AG08396 (cell line): ENCODE measurements around the gene C1orf159.

ENCODE experiments used
- DNase-seq: peaks from one replicate; pipeline ENCODE4 v3.0.0; 2012; ENCODE audit warnings: low spot score, mixed read lengths

C1orf159 gene

DNA sequence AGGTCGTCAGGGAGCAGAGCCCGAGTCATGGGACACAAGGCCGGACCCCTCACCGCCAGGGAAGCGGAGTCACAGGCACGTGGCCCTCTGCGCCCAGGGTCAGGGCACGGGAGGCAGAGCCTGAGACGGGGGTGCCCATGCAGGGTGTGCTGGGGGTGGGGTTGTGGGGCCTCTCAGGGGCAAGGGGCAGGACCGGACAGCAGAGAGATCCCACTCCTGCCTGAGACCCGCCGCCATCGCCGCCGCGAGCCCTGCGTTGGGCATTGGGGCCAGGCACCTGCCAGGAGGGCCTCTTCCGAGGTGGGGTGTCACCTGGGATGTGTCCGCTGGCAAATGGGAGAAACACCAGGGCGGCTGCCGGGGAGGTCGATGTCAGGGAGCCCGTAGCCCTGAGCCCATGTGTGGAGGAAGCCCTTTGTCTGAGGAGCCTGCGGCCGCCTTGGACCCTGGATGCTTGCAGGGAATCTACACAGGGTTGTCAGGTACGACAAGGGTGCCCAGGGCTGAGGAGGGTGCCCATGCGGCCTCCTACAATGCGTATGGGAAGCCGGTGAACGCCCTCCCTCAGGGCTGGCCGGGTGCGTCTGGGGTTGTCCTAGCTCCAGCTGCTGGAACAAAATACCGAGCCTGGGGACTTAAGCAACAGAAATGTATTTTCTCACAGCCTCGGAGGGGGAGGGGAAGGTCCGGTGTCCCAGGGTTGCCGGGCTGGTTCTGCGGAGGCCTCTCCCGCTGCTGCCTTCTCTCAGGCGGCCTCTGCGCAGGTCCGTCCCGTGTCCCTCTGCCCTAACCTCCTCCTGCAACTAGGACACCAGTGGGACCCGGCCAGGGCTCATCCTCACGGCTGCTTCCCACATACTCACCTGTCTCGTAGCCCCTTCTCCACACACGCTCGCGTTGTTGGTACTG is 16.4 kb upstream of the C1orf159 start:
- no peak for DNase-seq

DNA sequence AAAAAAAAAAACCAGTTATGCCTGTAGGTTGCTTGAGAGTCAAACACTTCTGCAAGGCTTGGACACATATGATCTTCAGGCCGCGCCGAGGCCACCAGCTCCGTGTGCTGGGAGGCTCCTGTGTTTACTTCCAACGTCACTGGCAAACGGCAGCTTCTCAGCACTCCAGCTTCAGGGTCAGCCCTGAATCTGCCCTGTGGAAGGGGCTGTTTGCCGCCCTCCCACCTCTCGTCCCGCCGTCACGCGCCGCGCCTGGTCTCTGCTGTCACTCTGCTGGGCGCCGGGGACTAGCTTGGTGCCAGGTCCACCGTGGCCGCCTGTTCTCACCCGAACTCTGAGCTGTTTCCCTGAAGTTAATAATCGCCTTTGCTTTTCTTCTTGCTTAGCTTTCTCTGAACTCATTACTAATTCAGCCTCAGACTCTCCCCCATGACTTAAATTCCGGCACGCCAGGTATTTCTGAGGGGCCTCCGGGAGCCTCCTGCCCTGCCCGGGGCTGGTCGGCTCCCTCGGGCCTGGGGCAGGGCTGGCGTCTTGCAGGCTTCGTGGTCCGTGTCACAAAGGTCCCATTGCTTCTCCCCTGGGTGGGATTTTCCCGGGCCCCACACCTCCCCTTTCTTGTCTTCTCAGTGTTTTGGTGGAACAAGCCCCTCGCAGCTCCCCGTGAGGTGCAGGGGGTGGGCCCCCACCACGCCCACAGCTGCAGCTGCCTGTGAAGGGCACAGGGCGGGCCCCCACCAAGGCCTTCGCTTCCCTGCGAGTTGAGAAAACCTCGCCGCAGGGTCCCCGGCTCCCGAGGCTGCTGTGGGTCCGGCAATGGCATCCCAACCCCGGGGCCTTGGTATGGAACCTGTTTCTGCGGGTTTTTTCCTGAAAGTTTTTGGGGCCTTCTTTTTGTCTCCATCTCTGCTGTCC is 14.6 kb upstream of the C1orf159 start:
- DNase-seq = no peak

GRCh38 chr1:1129381-1129821 is 13.5 kb upstream of the C1orf159 start:
- DNase-seq = no peak

DNA sequence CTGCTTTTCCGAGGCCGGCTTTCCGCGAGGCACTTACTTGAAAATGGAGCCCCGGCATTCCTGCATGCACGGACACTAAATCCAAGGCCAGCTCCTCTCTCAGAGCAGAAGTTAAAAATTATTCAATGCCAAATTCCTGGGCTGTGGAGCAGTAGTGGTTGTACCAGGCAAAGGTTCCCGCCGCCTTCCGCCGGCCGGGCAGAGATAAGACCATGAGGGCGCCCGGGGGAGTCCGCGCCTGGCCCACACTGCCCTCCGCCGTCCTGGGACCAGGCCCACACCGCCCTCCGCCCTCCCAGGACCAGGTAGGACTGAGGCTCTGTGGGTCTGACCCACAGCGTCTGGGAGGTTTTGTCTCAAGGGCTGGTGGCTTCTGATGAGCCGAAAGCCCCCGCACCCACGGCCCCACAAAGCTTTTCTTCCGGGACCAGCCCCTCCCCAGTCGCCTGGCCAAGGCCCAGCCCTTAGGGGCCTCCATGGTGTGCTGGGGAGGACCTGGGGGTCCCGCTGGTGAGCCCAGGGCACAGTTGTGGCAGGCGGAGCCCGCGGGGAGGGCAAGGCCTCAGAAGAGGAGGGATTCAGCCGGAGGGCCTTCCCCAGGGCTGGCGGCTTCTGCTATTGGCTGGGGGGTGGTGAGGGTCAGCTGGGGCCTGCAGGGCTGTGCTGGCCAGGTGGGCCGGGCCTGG is 12.7 kb upstream of the C1orf159 start:
- DNase-seq = no peak

DNA sequence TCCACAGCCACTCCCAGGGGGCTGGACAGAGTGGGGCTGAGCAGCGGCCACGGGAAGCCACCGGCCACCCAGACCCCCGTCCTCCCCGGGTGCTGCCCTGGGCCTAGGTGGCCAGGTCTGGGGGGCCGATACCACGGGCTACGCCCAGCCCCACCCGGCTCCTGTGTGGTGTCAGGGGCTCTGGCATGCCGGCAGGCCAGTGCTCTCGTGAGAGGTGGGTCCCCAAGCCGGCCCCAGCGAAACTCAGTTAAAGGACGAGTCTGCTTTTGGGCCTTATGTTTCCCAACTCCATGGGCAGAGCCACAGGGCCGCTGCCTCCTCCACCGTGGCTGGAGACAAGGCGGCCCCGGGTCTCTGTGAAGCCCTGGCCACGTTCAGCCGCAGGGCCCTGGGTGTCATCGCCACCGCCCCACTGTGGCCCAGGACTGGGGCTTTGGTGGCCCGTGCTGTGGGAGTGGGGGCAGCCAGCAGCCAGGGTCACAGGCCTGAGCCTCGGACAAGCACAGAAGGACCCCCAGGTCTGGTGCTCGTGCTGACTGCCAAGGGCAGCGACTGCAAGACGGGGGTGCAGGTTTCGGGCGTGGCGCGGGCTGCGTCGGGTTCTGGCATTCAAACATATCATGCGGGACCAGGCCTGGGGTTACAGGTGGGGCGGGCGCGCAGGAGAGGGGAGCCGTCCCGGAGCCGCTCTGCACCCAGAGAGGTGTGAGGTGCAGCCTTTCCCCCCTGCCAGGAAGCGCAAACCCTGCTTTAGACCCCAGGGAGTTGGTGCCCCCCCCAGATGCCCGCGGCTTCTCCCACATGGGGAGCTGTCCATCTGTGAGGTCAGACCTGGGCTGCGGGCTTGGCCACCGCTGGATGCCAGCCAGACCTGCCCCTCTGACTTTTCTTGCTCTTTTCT is 11.9 kb upstream of the C1orf159 start:
- DNase-seq = no peak

- DNase-seq = no peak
Measured at GRCh38 chr1:1125945-1126344, 10.1 kb upstream of the C1orf159 start.

DNA sequence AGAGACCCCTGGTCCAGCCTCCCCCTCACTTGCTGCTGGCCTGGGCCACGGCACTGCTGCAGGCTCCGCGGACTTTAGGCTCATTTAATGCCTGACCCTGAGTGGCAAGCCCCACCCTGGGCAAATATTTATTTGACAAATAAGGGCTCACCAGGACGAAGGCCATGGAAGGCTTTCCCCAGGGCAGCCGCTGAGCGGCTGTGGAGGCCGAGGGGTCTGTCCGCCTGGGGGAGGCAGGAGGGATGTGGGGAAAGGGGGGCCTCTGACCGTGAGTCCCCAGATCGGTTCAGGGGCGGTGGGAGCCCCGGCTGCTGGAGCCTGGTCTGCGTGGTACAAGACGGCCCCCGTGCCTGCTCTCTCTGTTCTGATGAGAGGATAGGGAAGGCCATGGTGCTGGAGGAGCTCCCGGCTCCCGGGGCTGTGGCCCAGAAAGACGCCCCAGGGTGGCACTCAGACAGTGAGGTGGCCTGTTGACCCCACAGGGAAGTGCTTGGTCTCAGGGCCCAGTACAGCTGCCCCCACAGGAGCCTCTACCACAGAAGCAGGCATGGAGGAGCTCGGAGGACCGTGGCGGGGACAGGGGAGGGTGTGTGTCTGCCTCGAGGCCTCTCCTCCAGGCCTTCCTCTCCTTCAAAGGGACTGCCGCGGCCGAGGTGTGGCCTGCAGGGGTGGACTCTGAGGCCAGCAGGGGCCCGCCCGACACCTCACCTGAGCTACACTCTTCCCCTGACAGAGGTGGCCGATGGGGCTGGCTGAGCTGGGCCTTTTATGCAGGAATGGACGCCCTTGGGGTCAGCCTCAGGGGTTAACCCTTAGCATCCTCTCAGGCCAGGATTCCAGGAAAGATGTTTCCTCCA is 9.1 kb upstream of the C1orf159 start:
- DNase-seq = no peak

DNA sequence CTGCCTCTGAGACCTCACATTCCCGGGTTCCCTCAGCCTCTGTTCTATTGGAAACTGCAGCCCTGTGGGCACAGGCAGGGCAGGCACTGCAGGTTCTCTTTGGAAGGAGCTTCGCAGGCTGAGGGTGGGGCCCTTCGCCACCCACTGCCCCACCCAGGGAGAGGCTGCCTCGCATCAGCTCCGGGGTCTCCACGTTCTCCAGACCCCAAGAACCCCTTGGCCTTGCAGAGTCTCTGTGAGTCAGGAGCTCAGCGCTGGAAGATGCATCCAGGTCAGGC is 8.6 kb upstream of the C1orf159 start:
- no peak for DNase-seq

- peak; percentile 75 for DNase-seq
Measured at GRCh38 chr1:1123581-1124507, 8.0 kb upstream of the C1orf159 start.

DNA sequence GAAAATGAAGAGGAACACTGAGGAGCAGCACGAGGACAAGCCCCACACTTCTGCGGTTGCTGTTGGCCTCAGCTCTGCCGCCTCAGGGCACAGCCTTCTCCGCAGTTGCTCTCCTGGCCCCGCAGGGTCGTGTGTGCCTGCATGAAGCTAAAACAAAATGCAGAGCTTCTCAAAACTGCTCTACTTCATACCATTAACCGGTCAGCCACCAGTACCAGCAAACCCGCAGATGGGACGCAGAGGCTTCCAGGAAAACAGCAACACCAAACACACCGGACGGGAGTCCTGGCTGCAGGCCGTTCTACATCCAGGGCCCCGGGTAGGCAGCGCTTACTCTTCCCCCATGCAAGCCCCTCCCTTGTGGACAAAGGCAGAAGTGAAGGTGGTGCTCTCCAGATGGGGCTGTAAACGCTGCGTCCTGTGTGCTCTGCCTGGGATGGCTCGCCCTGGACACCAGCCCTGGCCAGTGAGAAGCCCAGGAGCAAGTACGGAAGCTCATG is 7.1 kb upstream of the C1orf159 start:
- DNase-seq = no peak

DNA sequence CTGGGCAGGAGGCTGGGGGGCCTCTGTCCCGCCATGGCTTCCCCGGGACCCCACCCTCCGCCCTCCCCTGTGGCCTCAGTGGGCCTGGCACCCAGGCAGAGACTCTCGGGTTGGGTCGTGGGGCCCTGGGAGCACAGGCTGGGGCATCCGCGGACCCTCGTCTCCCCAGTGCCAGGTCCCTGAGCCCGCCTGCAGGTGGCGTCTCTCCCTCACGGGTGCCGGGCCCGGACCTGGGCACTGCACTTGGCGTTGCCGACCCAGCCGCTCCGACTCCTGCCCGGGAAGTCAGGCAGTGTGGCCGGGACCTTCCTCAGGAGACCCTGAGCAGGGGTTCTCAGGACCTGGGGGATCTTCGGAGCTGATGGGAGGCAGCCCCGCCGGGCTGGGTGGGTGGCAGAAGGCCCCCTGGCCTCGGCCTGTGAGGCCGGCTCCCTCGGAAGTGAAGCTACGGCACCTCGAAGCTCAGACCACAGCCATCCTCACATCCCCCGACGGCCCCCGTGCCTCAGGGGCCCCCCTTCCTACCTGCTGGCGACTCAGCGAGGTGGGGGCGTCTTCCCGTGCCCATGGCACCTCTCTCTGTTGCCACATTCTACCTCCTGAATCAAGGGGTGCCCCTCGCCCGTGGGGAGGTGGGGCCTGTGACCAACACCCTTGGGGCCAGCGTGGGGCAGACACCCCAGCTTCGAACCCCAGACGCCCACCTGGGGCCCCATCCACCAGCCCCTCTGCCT is 6.4 kb upstream of the C1orf159 start:
- peak; percentile 92 for DNase-seq

DNA sequence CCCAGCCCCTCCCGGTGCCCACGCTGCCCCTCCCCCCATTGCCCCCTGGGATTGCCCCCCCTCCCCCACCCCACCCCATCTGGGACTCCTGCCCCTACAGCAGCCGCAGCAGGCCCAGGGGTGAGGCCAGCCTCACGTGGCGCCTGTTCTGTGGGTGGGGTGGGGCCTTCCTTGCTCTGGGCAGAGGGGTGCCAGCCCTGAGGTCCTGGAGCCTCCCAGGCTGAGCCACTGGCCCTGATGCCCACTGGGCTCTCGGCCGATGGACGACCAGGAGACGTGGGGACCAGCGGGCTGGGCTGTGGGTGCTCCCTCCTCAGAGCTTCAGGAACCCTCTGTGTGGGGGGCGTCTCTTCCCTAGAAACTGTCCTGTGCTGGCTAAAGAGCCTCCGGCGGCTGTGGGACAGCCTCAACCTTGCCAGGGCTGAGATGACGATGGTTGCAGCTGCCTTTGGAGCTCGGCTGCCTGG is 5.8 kb upstream of the C1orf159 start:
- DNase-seq = no peak

GRCh38 chr1:1120866-1121591 is 5.1 kb upstream of the C1orf159 start:
- DNase-seq = no peak

- DNase-seq = no peak
Measured at GRCh38 chr1:1120096-1120495, 4.2 kb upstream of the C1orf159 start.

DNA sequence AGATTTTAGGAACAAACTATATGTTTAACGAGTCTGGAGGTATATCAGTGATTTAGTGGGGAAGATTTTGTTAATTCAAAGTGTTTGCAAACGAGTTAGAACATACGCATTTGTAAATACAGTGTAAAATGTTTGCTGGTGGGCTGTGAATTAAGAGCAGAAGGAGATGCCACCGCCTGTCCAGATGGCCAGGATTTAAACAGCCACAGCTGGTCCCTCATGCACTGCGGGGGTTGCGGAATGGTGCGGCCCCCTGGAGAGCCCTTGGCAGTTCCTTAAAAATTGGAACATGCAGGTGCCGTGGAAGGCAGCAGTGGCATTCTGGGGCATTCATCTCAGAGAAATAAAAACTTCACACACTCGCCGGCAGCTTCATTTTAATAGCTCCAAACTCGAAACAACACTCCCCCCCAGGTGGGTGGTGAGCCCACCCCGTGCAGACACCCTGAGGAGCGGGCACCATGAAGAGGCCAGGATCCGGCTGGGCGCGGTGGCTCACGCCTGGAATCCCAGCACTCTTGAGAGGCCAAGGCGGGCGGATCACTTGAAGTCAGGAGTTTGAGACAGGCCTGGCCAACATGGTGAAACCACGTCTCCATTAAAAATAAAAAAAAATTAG is 3.5 kb upstream of the C1orf159 start:
- no peak for DNase-seq

DNA sequence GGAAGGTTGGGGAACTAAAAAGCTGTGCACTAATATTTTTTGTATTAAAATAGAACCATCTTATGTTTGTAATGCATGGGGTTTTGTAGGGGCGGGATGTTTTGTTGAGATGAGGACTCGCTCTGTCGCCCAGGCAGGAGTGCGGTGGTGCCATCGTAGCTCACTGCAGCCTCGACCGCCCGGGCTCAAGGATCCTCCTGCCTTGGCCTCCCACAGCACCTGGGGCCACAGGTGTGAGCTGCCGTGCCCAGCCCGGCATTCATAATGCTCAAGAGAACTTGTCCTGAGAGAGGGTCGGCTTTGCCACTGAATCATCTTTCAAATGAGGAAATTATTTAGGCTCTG is 3.0 kb upstream of the C1orf159 start:
- DNase-seq = no peak
